OCI-LY1 (cell line): Measurements from ENCODE around the gene MAP4K4.

ENCODE experiments used
- CTCF ChIP-seq: fragments of 200-600 bp; sonication (generic), shearing (Covaris generic); IDR thresholded peaks from 2 replicates; pipeline ENCODE4 v1.5.1; 2017; ENCODE audit warnings: mild to moderate bottlenecking, antibody characterized with exemption, low read length, moderate library complexity, mixed read lengths
- EZH2 ChIP-seq: fragments of 200-600 bp; sonication (generic), shearing (Covaris generic); IDR thresholded peaks from 2 replicates; pipeline ENCODE4 v1.8.0; 2017; ENCODE audit warnings: borderline replicate concordance, mixed run types, mild to moderate bottlenecking, antibody characterized with exemption, low read length, moderate library complexity, mixed read lengths

DNA sequence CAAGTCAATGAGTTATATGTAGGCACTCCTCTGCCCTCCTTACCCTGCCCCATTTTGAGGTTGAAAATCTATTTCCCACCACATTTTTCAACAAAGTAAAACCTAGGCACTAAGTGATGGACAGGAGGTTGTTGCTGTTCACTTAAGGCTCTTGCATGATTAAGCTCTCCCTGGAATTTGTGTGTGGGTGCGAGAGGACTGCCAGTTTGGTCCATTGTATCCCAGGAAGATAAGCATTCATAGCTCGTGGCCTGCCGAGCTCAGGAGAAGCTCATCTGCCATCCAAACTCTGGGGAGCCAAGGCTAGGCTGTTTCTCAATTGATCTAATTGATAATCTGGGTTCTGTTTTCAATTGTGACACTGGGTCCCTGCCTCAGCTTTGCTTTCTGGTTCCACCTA lies 4.7 kb upstream of the MAP4K4 start:
- TF ChIP-seq CTCF (no peak), EZH2 (no peak)
